ENCODE results near the gene RERE. TPM values are rescaled to one million over a fixed set of nuclear protein-coding genes. Genes with fewer than 3 reads are reported as not detected.
"Not testable (repeated sequence)": the region's sequence is repeated elsewhere in the genome, so short reads cannot be mapped to it uniquely, and the experiment has no call there.

The RERE gene
- total RNA-seq, 1 experiment from 2014 or later = 73.4 TPM

GRCh38 chr1:8789314-8790214 is 27.9 kb downstream of the RERE start:
- peaks cover 9% of the 10 kb centered on the region for H3K4me1 ChIP-seq (replicated peaks; ENCODE audit: insufficient read depth)
- no peaks in the 10 kb centered on the region for H3K79me2 ChIP-seq (ENCODE audit: low read depth)
- no peaks in the 10 kb centered on the region for H3F3A ChIP-seq (ENCODE audit: insufficient read depth, low read depth)
- H4K20me1 ChIP-seq (ENCODE audit: insufficient read depth) = no peaks in the 10 kb centered on the region
- no peaks in the 10 kb centered on the region for H3K27me3 ChIP-seq (ENCODE audit: insufficient read depth, low read depth)
- no peak for TF ChIP-seq EZH2 (IDR thresholded peaks at IDR 0.05; ENCODE audit: low read depth)
- no peaks in the 10 kb centered on the region for H3K36me3 ChIP-seq (ENCODE audit: low read depth)
- POLR2A ChIA-PET (ENCODE audit: unreplicated experiment) = no interaction called here
- CTCF ChIA-PET = interaction anchor here (0.7 kb wide), 1 partner anchor 586 kb away, joined by 6 read pairs; no protein-coding TSS in a partner anchor
- intact Hi-C loops (cut with micrococcal nuclease; ENCODE audit: unreplicated experiment) = loop anchor here (1.0 kb wide), 2 partner anchors 28 to 86 kb away; partner anchors contain the start of gene RERE
- H2AFZ ChIP-seq = no peak overlapping the region
- H3K4me3 ChIP-seq = no peak overlapping the region
- peak; percentile 61 to 76 for DNase-seq
- peak overlapping the region; percentile 13; the same call in 1 of the 2 replicates for H3K4me2 ChIP-seq
- no TSS peak for BruUV-seq (replicated peaks)
- no peaks in the 10 kb centered on the region for H3K9me2 ChIP-seq (ENCODE audit: insufficient read depth)
- H3K27ac ChIP-seq = no peak overlapping the region
- no peaks in the 10 kb centered on the region for H3K9me3 ChIP-seq (ENCODE audit: insufficient read depth, low read depth)

DNA sequence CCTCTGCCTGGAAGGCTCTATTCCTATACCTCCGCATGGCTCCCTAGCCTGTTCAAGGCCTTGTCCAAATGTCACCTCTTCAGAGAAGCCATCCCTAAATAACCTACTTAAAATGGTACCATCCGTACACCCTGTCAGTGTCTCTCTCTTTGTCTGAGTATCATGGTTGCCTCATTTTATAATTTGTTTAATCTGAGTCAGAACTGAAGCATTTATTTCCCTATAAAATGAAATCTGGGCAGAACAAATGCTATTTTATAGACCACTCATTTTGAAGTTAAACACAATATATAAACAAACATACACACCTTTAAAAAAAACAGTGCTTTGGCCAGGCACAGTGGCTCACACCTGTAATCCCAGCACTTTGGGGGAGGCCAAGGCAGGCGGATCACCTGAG is 30.2 kb downstream of the RERE start:
- POLR2A ChIA-PET (ENCODE audit: unreplicated experiment) = no interaction called here

DNA sequence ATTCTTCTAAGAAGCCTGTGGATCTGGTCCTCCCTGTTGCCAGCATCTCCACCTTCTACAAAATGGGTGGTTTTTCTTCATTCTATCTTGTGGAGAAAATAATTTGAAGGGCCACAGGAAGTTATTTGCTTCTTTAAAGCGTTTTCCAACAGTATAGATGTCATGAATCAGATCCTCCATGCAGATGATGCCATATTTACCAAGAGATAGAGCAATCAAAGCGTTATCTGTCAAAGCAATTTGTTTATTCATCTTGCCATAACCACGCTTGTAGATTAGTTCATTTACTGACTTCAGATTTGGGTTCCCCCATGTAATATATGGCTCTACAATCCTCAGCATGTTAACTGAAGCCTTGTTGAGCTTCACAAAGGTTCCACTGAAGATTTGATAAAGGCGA is 31.2 kb downstream of the RERE start:
- POLR2A ChIA-PET (ENCODE audit: unreplicated experiment); CTCF ChIA-PET; intact Hi-C loops (cut with micrococcal nuclease; ENCODE audit: unreplicated experiment): not testable (repeated sequence)

More for the DNA sequence above, 30.2 kb downstream of the RERE start:
- DNase-seq = no peak
- TF ChIP-seq EZH2 (IDR thresholded peaks at IDR 0.05; ENCODE audit: low read depth) (no peak), CTCF (conservative IDR thresholded peaks at IDR 0.05) (no peak)
- H3K27me3 ChIP-seq (ENCODE audit: insufficient read depth, low read depth) = no peaks in the 10 kb centered on the region
- no peaks in the 10 kb centered on the region for H3F3A ChIP-seq (ENCODE audit: insufficient read depth, low read depth)
- no peaks in the 10 kb centered on the region for H3K9me2 ChIP-seq (ENCODE audit: insufficient read depth)
- no peak overlapping the region for H3K4me3 ChIP-seq
- no peak overlapping the region for H2AFZ ChIP-seq
- H4K20me1 ChIP-seq (ENCODE audit: insufficient read depth) = no peaks in the 10 kb centered on the region
- CTCF ChIA-PET = no interaction called here
- H3K4me1 ChIP-seq (replicated peaks; ENCODE audit: insufficient read depth) = peaks cover 9% of the 10 kb centered on the region
- H3K9me3 ChIP-seq (ENCODE audit: insufficient read depth, low read depth) = no peaks in the 10 kb centered on the region
- no peaks in the 10 kb centered on the region for H3K79me2 ChIP-seq (ENCODE audit: low read depth)
- H3K4me2 ChIP-seq = no peak overlapping the region
- intact Hi-C loops (cut with micrococcal nuclease; ENCODE audit: unreplicated experiment) = no loop called here
- no peak overlapping the region for H3K27ac ChIP-seq
- BruUV-seq (replicated peaks) = no TSS peak
- no peaks in the 10 kb centered on the region for H3K36me3 ChIP-seq (ENCODE audit: low read depth)

GRCh38 chr1:8782955-8783354 is 34.5 kb downstream of the RERE start:
- POLR2A ChIA-PET (ENCODE audit: unreplicated experiment) = no interaction called here
- H2AFZ ChIP-seq = no peak overlapping the region
- no peaks in the 10 kb centered on the region for H3K9me3 ChIP-seq (ENCODE audit: insufficient read depth, low read depth)
- CTCF ChIA-PET = no interaction called here
- H3K4me3 ChIP-seq = no peak overlapping the region
- no peak for DNase-seq
- no TSS peak for BruUV-seq (replicated peaks)
- no peak overlapping the region for H3K4me2 ChIP-seq
- intact Hi-C loops (cut with micrococcal nuclease; ENCODE audit: unreplicated experiment) = no loop called here
- H3K27me3 ChIP-seq (ENCODE audit: insufficient read depth, low read depth) = no peaks in the 10 kb centered on the region
- TF ChIP-seq CTCF (conservative IDR thresholded peaks at IDR 0.05) (no peak), EZH2 (IDR thresholded peaks at IDR 0.05; ENCODE audit: low read depth) (no peak)
- H3K36me3 ChIP-seq (ENCODE audit: low read depth) = no peaks in the 10 kb centered on the region
- no peak overlapping the region for H3K27ac ChIP-seq
- no peaks in the 10 kb centered on the region for H3F3A ChIP-seq (ENCODE audit: insufficient read depth, low read depth)
- no peaks in the 10 kb centered on the region for H3K9me2 ChIP-seq (ENCODE audit: insufficient read depth)
- H3K4me1 ChIP-seq (replicated peaks; ENCODE audit: insufficient read depth) = no peaks in the 10 kb centered on the region
- no peaks in the 10 kb centered on the region for H4K20me1 ChIP-seq (ENCODE audit: insufficient read depth)
- no peaks in the 10 kb centered on the region for H3K79me2 ChIP-seq (ENCODE audit: low read depth)

More for the DNA sequence above, 31.2 kb downstream of the RERE start:
- not testable (repeated sequence) for H3K4me3 ChIP-seq; H4K20me1 ChIP-seq (ENCODE audit: insufficient read depth); H3K27me3 ChIP-seq (ENCODE audit: insufficient read depth, low read depth); H3F3A ChIP-seq (ENCODE audit: insufficient read depth, low read depth); H3K9me2 ChIP-seq (ENCODE audit: insufficient read depth); DNase-seq; H3K27ac ChIP-seq; H2AFZ ChIP-seq; H3K36me3 ChIP-seq (ENCODE audit: low read depth); H3K4me2 ChIP-seq; H3K4me1 ChIP-seq (replicated peaks; ENCODE audit: insufficient read depth); BruUV-seq (replicated peaks); H3K9me3 ChIP-seq (ENCODE audit: insufficient read depth, low read depth); H3K79me2 ChIP-seq (ENCODE audit: low read depth)

All from PC-9 (cell line).